ENCODE results near the gene ZFYVE28. TPM values are rescaled to one million over a fixed set of nuclear protein-coding genes. Genes with fewer than 3 reads are reported as not detected.

The ZFYVE28 gene
- total RNA-seq, 1 donor from 2014 or later, result 3.3 TPM

DNA sequence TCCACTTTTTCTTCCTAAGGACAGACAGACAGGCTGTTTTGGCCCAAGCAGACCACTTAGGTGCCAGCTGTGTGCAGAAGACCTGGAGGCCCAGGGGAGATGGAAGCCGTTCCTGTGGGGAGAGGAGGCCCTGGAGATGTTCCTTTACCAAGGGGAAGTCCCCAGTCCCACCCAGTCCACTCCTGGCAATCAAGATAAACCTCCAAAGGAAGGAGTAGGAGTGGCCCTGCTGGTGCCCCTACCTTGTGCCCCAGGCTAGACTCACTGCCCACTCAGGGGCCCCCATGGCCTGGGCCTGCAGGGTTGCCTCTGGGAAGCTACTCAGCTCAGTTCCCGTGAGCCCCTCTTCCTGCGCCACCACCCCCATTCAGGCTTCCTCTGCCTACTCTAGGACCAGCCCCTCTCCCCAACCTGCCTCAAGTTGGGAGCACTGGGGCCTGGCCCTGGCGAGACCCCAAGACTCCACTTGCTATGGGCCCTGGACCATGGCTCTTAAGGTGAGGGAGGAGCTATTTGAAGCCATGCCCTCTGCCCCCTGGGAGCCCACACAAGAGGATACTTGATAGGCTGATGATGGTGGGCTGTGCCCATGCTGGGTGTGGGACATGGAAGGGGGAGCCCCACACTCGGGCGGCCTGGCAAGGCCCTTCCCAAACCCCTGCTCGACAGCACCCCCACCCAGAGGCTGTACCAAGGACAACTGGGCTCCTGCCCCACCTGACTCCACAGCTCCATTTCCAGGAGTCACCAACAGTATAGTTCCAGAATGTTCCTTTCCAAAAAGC is 25.7 kb upstream of the ZFYVE28 start:
- no peaks in the 10 kb centered on the region for H3K27me3 Mint-ChIP-seq (ENCODE audit: low read depth)
- H3K27ac Mint-ChIP-seq (ENCODE audit: unreplicated experiment), result no peak overlapping the region
- no peaks in the 10 kb centered on the region for H3K36me3 Mint-ChIP-seq (ENCODE audit: low read depth)
- H3K4me3 Mint-ChIP-seq (ENCODE audit: unreplicated experiment), result no peak overlapping the region
- no peak for TF ChIP-seq CTCF (IDR thresholded peaks at IDR 0.05)
- no peaks in the 10 kb centered on the region for H3K9me3 Mint-ChIP-seq (ENCODE audit: low read depth)
- no peak for DNase-seq (ENCODE audit: low spot score)
- no peaks in the 10 kb centered on the region for H3K4me1 Mint-ChIP-seq (ENCODE audit: low read depth)

DNA sequence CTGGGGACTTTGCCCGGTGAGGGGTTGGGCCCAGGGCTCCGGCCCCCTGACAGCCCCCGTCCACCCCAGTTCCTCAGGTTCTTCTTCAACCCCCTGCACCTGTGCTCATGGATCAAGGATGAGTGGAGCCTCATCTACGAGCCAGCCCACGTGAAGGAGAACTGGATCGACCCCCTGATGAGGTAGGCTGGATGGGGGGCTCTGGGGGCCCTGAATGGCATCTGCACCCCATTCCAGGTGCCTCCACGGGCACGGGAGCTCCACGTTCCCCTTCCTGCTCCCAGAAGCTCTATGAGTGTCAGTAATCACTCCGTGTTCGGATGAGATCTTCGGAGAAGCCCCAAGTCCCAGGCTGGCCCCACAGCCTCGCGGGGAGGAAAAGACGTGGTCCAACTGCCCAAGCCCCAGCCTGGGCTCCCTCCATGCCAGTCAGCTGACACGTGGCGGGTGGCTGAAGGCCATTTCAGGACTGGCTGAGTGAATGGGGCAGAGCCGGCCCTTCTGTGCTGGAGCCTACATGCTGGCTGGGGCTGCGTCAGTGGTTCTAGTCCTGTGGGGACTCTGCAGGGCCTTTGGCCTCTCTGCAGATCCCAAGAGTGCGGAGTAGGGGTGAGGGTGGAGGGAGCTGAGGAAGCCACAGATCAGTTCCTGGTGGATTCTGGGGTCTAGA is 24.8 kb upstream of the ZFYVE28 start:
- TF ChIP-seq CTCF (IDR thresholded peaks at IDR 0.05), result no peak
- H3K4me3 Mint-ChIP-seq (ENCODE audit: unreplicated experiment), result no peak overlapping the region
- no peaks in the 10 kb centered on the region for H3K27me3 Mint-ChIP-seq (ENCODE audit: low read depth)
- DNase-seq (ENCODE audit: low spot score), result no peak
- H3K36me3 Mint-ChIP-seq (ENCODE audit: low read depth), result no peaks in the 10 kb centered on the region
- no peak overlapping the region for H3K27ac Mint-ChIP-seq (ENCODE audit: unreplicated experiment)
- H3K9me3 Mint-ChIP-seq (ENCODE audit: low read depth), result no peaks in the 10 kb centered on the region
- no peaks in the 10 kb centered on the region for H3K4me1 Mint-ChIP-seq (ENCODE audit: low read depth)

DNA sequence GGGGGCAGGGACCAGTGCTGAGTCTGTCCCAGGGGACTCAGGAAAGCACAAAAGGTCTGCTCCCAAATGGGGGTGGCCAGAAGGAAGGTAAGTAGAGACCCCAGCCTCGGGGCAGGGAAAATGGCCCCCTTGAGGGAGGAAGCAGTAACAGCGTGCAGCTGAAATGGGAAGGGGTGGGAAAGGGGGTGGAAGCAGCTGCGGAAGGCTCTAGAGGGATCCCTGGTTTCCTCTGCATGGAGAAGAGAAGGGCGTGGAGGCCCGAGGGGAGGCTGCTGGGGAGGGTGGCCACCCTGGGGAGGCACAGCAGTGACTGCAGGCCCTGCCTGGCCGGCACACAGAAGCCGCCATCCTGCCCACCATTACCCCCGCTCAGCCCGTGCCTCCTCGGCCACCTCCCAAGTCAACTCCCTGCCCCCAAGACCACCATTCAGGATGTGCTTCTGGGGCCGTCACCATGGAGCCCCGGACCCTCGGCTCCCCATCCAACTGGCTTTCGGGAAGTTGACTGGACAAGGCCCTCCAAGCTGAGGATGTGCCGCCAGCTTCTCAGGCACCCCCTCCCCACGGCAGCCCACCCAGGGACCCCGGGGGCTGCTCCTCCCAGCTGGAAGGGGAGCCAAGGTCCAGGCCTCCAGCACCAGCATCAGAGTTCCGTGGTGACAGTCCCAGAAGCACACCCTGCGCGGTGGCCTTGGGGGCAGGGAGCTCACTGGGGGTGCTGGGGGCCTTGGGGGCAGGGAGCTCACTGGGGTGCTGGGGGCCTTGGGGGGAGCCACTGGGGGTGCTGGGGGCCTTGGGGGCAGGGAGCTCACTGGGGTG is 23.9 kb upstream of the ZFYVE28 start:
- H3K27ac Mint-ChIP-seq (ENCODE audit: unreplicated experiment), result no peak overlapping the region
- DNase-seq (ENCODE audit: low spot score), result no peak
- no peaks in the 10 kb centered on the region for H3K9me3 Mint-ChIP-seq (ENCODE audit: low read depth)
- H3K36me3 Mint-ChIP-seq (ENCODE audit: low read depth), result no peaks in the 10 kb centered on the region
- no peaks in the 10 kb centered on the region for H3K27me3 Mint-ChIP-seq (ENCODE audit: low read depth)
- no peaks in the 10 kb centered on the region for H3K4me1 Mint-ChIP-seq (ENCODE audit: low read depth)
- no peak overlapping the region for H3K4me3 Mint-ChIP-seq (ENCODE audit: unreplicated experiment)
- TF ChIP-seq CTCF (IDR thresholded peaks at IDR 0.05), result no peak

DNA sequence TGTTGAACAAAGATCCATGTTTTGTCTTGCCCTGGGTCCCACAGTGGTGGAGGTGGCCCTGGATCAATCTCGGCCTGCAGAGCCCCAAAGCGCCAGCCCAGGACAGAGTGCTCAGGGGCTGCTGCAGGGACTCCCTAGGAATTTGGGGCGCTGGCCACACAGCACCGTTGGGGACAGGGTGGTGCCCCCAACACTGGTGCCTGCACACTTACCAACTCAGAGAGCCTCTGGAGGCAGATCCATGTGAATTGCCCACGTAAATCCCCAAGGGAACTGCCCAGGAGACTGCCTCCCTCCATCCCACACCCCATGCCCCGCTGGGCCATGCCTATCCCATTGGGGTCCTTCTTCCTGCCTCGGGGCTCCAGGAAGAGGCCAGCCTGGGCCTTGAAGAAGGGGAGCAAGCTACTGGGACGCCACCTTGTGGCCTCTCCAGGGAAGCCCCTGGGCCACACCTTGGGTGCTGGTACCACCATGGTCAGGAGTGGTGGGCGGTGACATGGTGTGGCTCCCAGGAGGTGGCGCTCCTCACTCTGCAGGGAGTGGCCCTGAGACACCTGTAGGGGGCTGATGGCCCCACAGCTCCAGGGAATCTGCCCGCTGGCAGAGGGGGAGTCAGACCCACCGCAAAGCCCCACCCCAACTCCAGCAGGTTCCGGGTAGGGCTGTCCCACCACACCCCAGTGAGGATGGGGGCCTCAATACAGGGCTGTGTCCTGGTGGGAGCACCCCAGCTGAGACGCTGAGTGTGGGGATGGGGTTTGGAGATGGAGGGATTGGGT is 23.1 kb upstream of the ZFYVE28 start:
- no peak overlapping the region for H3K27ac Mint-ChIP-seq (ENCODE audit: unreplicated experiment)
- H3K36me3 Mint-ChIP-seq (ENCODE audit: low read depth), result no peaks in the 10 kb centered on the region
- no peaks in the 10 kb centered on the region for H3K27me3 Mint-ChIP-seq (ENCODE audit: low read depth)
- no peaks in the 10 kb centered on the region for H3K9me3 Mint-ChIP-seq (ENCODE audit: low read depth)
- H3K4me3 Mint-ChIP-seq (ENCODE audit: unreplicated experiment), result no peak overlapping the region
- DNase-seq (ENCODE audit: low spot score), result no peak
- no peaks in the 10 kb centered on the region for H3K4me1 Mint-ChIP-seq (ENCODE audit: low read depth)
- TF ChIP-seq CTCF (IDR thresholded peaks at IDR 0.05), result peak; percentile 81
